Measurements from ENCODE around the gene NID2. TPM values are rescaled to one million over a fixed set of nuclear protein-coding genes. Genes with fewer than 3 reads are reported as not detected.

Gene NID2
- total and polyA plus RNA-seq, 10 donors = 0.33 to 10.8 (median 3.4) TPM

- 32 to 57% (median 34%) methylated on average over 2 to 3 of the region's 3 CpGs for WGBS, 5 donors
- intact Hi-C loops (cut with DNase I; ENCODE audit: low total_unique reads) = loop anchor here (10.0 kb wide), 1 partner anchor 98 kb away; the partner anchor contains the start of gene GNG2
- DNase-seq = no peak
Measured at GRCh38 chr14:51962711-51963110, 106.1 kb downstream of the NID2 start.

GRCh38 chr14:51960866-51961265, 108.0 kb downstream of the NID2 start:
- Histone ChIP-seq H3K36me3 (peaks cover 0 to 62% (median 26%) of the 10 kb centered on the region in 6 donors), H3K4me3 (no peak overlapping the region), H3K27ac (no peak overlapping the region), H3K27me3 (replicated peaks in 1 of 7) (no peaks in the 10 kb centered on the region), H3K4me1 (peaks cover 0 to 32% (median 11%) of the 10 kb centered on the region in 6 donors), H3K9me3 (peaks cover 0 to 29% (median 25%) of the 10 kb centered on the region in 8 donors)
- DNase-seq = no peak
- TF ChIP-seq POLR2AphosphoS5 (IDR thresholded peaks at IDR 0.05) (no peak), CTCF (IDR thresholded peaks at IDR 0.05 in 8 of 11, conservative IDR thresholded peaks at IDR 0.05 in 3 of 11) (no peak), POLR2A (IDR thresholded peaks at IDR 0.05) (no peak)
- intact Hi-C loops (cut with DNase I; ENCODE audit: low total_unique reads) = loop anchor here (10.0 kb wide), 1 partner anchor 96 kb away; the partner anchor contains the start of gene GNG2

More at GRCh38 chr14:51962711-51963110, 106.1 kb downstream of the NID2 start:
- peaks cover 0 to 32% (median 11%) of the 10 kb centered on the region in 6 donors for H3K4me1 ChIP-seq
- peak overlapping the region in 6 of 8 donors; percentile 3 to 41 (median 24) for H3K27ac ChIP-seq
- no peak overlapping the region for H3K4me3 ChIP-seq
- TF ChIP-seq CTCF (IDR thresholded peaks at IDR 0.05 in 8 of 11, conservative IDR thresholded peaks at IDR 0.05 in 3 of 11) = no peak
- TF ChIP-seq POLR2A (IDR thresholded peaks at IDR 0.05) = no peak
- TF ChIP-seq POLR2AphosphoS5 (IDR thresholded peaks at IDR 0.05) = no peak
- peaks cover 0 to 25% (median 22%) of the 10 kb centered on the region in 8 donors for H3K9me3 ChIP-seq
- peaks cover 0 to 59% (median 22%) of the 10 kb centered on the region in 6 donors for H3K36me3 ChIP-seq
- H3K27me3 ChIP-seq (replicated peaks in 1 of 7) = no peaks in the 10 kb centered on the region

GRCh38 chr14:51959928-51960327, 108.9 kb downstream of the NID2 start:
- no peak overlapping the region for H3K27ac ChIP-seq
- H3K4me3 ChIP-seq = no peak overlapping the region
- intact Hi-C loops (cut with DNase I; ENCODE audit: low total_unique reads) = loop anchor here (10.0 kb wide), 1 partner anchor 95 kb away; the partner anchor contains the start of gene GNG2
- H3K9me3 ChIP-seq = peaks cover 0 to 29% (median 25%) of the 10 kb centered on the region in 8 donors
- TF ChIP-seq POLR2A (IDR thresholded peaks at IDR 0.05) (no peak), CTCF (IDR thresholded peaks at IDR 0.05 in 8 of 11, conservative IDR thresholded peaks at IDR 0.05 in 3 of 11) (no peak), POLR2AphosphoS5 (IDR thresholded peaks at IDR 0.05) (no peak)
- peaks cover 0 to 71% (median 27%) of the 10 kb centered on the region in 6 donors for H3K36me3 ChIP-seq
- 93 to 98% (median 94%) methylated on average over 1 of the region's 1 CpG for WGBS, 5 donors
- H3K4me1 ChIP-seq = peaks cover 0 to 32% (median 11%) of the 10 kb centered on the region in 6 donors
- no peak for DNase-seq
- no peaks in the 10 kb centered on the region for H3K27me3 ChIP-seq (replicated peaks in 1 of 7)

GRCh38 chr14:51957950-51958349, 110.9 kb downstream of the NID2 start:
- no peak for DNase-seq
- Histone ChIP-seq H3K27me3 (replicated peaks in 1 of 7) (no peaks in the 10 kb centered on the region), H3K9me3 (peaks cover 0 to 29% (median 25%) of the 10 kb centered on the region in 8 donors), H3K36me3 (peaks cover 0 to 80% (median 34%) of the 10 kb centered on the region in 6 donors), H3K4me3 (no peak overlapping the region), H3K4me1 (peaks cover 0 to 24% (median 8%) of the 10 kb centered on the region in 6 donors), H3K27ac (no peak overlapping the region)
- intact Hi-C loops (cut with DNase I; ENCODE audit: low total_unique reads) = no loop called here
- no peak for TF ChIP-seq POLR2AphosphoS5 (IDR thresholded peaks at IDR 0.05)
- TF ChIP-seq CTCF (IDR thresholded peaks at IDR 0.05 in 8 of 11, conservative IDR thresholded peaks at IDR 0.05 in 3 of 11) = no peak
- no peak for TF ChIP-seq POLR2A (IDR thresholded peaks at IDR 0.05)
- WGBS, 5 donors = 73 to 86% (median 77%) methylated on average over 2 of the region's 2 CpGs

Data from spleen (tissue), 11 donors.